Stimulated activated CD8-positive, alpha-beta memory T cell treated with anti-CD3 and anti-CD28 coated beads, Interleukin-4, amount 100 ng/mL, for 1 hour (primary cell): ENCODE data around the gene ORAI2.
"Not testable (repeated sequence)": the region's sequence is repeated elsewhere in the genome, so short reads cannot be mapped to it uniquely, and the experiment has no call there.

Experiments used
- DNase-seq, 2 donors: peaks; one replicate each; pipeline ENCODE4 v3.0.0-alpha.2; 2020; ENCODE audit warnings: low read depth in 2 of 2, low spot score in 1 of 2

Gene ORAI2

GRCh38 chr7:102494473-102495149 lies 61.2 kb downstream of the ORAI2 start:
- DNase-seq: not testable (repeated sequence)

GRCh38 chr7:102496861-102497260 lies 63.5 kb downstream of the ORAI2 start:
- not testable (repeated sequence) for DNase-seq

- not testable (repeated sequence) for DNase-seq
Observed at GRCh38 chr7:102497308-102497707, 63.9 kb downstream of the ORAI2 start.

GRCh38 chr7:102498321-102498720 lies 64.9 kb downstream of the ORAI2 start:
- DNase-seq: not testable (repeated sequence)

- DNase-seq: not testable (repeated sequence)
Observed at GRCh38 chr7:102503141-102503540, 69.8 kb downstream of the ORAI2 start.

- DNase-seq: not testable (repeated sequence)
Observed at GRCh38 chr7:102505298-102506185, 72.2 kb downstream of the ORAI2 start.
